ENCODE results near the gene CPNE4. TPM values are rescaled to one million over a fixed set of nuclear protein-coding genes. Genes with fewer than 3 reads are reported as not detected.

The CPNE4 gene
- total and polyA plus RNA-seq, 7 experiments from 2014 or later, result not detected

DNA sequence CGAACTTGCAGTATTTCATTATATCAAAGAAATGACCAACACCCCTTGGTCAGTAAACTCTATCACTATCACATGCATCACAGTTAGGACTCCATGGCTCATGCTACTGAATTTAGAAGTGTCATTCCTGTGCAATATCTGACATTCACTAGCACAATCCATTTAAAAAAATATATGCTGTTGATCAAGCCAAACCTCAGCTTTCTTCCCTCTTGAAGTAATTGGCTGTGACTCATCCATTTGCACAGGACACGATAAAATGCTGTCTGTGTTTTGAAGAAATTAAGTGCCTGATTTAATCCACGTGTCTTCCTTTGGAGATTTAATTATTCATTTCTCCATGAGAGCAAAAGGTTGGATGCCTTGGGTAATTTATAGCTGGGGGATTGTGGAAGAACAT lies 38.9 kb downstream of the CPNE4 start:
- intact Hi-C loops (cut with micrococcal nuclease), result no loop called here
- no peak for DNase-seq
- Histone ChIP-seq H3K4me3 (ENCODE audit: low read length) (no peak overlapping the region), H3K27me3 (ENCODE audit: control insufficient read depth in 2 of 2, insufficient read depth in 2 of 2, low read length in 2 of 2) (no peaks in the 10 kb centered on the region), H3K4me1 (ENCODE audit: control insufficient read depth in 2 of 2, insufficient read depth in 2 of 2, low read length in 2 of 2) (no peaks in the 10 kb centered on the region), H3K36me3 (ENCODE audit: control insufficient read depth in 2 of 3, insufficient read depth in 3 of 3, low read length in 3 of 3) (no peaks in the 10 kb centered on the region), H3K27ac (ENCODE audit: low read depth, low read length) (no peak overlapping the region), H3K9me3 (ENCODE audit: control insufficient read depth in 2 of 3, low read length in 3 of 3) (no peaks in the 10 kb centered on the region)
- Mint-ChIP-seq H3K9me3 (peaks cover 0 to 6% (median 5%) of the 10 kb centered on the region in 11 donors), H3K4me3 (no peak overlapping the region), H3K27ac (no peak overlapping the region), H3K27me3 (peaks cover 0 to 26% (median 8%) of the 10 kb centered on the region in 5 donors), H3K36me3 (peaks cover 0 to 6% (median 0%) of the 10 kb centered on the region in 5 donors), H3K4me1 (no peaks in the 10 kb centered on the region)
- no peak for ATAC-seq
- ChIA-PET CTCF (no interaction called here), POLR2A (no interaction called here)

DNA sequence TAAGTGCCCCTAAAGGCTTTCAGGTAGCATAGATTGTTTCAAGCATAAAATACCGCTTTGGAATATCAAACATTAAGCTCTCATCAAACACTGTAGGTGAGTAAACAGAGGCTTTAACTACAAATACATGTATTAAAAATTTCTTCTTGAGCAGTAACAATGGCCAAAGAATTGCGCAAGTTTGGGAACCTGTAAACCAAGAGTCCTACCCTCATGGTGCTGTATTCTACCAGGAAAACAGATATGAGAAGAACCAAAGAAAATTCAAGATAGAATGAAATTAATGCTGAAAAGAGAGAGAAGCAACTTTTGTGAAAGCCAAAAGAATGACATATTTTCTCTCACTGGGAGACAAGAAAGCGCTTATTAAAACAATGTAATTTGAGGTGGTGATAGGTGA lies 45.5 kb downstream of the CPNE4 start:
- intact Hi-C loops (cut with micrococcal nuclease), result no loop called here
- ChIA-PET CTCF (no interaction called here), POLR2A (no interaction called here)
- H3K27me3 Mint-ChIP-seq, result peaks cover 0 to 9% (median 4%) of the 10 kb centered on the region in 5 donors
- peaks cover 0 to 12% (median 6%) of the 10 kb centered on the region in 11 donors for H3K9me3 Mint-ChIP-seq
- DNase-seq (no peak), ATAC-seq (no peak)
- H3K27ac Mint-ChIP-seq, result no peak overlapping the region
- Histone ChIP-seq H3K27ac (ENCODE audit: low read depth, low read length) (no peak overlapping the region), H3K4me1 (ENCODE audit: control insufficient read depth in 2 of 2, insufficient read depth in 2 of 2, low read length in 2 of 2) (no peaks in the 10 kb centered on the region), H3K27me3 (ENCODE audit: control insufficient read depth in 2 of 2, insufficient read depth in 2 of 2, low read length in 2 of 2) (no peaks in the 10 kb centered on the region), H3K4me3 (ENCODE audit: low read length) (no peak overlapping the region), H3K9me3 (ENCODE audit: control insufficient read depth in 2 of 3, low read length in 3 of 3) (no peaks in the 10 kb centered on the region), H3K36me3 (ENCODE audit: control insufficient read depth in 2 of 3, insufficient read depth in 3 of 3, low read length in 3 of 3) (no peaks in the 10 kb centered on the region)
- peaks cover 0 to 7% (median 0%) of the 10 kb centered on the region in 5 donors for H3K36me3 Mint-ChIP-seq
- no peak overlapping the region for H3K4me3 Mint-ChIP-seq
- H3K4me1 Mint-ChIP-seq, result no peaks in the 10 kb centered on the region

DNA sequence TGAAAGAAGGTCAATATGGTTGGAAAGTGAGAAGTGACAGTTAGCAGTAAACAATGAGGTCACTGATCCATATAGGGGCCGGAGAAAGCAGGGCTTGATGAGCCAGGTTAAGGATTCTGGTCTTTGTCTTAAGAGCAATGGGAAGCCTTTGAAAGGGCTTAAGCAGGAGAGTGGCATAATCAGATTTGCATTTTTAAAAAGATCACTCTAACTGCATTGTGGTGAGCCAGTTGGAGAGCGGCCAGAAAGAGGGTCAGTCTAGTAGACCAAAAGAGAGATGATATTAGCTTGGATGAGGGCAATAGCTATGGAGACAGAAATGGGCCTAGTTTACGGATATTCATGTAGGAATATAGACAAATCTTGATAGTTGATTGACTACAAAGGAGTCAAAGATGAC lies 46.6 kb downstream of the CPNE4 start:
- CTCF ChIA-PET, result no interaction called here
- H3K36me3 ChIP-seq (ENCODE audit: control insufficient read depth in 2 of 3, insufficient read depth in 3 of 3, low read length in 3 of 3), result no peaks in the 10 kb centered on the region
- POLR2A ChIA-PET, result no interaction called here
- H3K9me3 Mint-ChIP-seq, result peaks cover 0 to 12% (median 6%) of the 10 kb centered on the region in 11 donors
- peaks cover 0 to 7% (median 0%) of the 10 kb centered on the region in 5 donors for H3K36me3 Mint-ChIP-seq
- H3K4me1 Mint-ChIP-seq, result no peaks in the 10 kb centered on the region
- no peak for ATAC-seq
- H3K27me3 ChIP-seq (ENCODE audit: control insufficient read depth in 2 of 2, insufficient read depth in 2 of 2, low read length in 2 of 2), result no peaks in the 10 kb centered on the region
- no peak overlapping the region for H3K27ac Mint-ChIP-seq
- H3K4me1 ChIP-seq (ENCODE audit: control insufficient read depth in 2 of 2, insufficient read depth in 2 of 2, low read length in 2 of 2), result no peaks in the 10 kb centered on the region
- no peak overlapping the region for H3K4me3 Mint-ChIP-seq
- H3K4me3 ChIP-seq (ENCODE audit: low read length), result no peak overlapping the region
- intact Hi-C loops (cut with micrococcal nuclease), result no loop called here
- H3K27me3 Mint-ChIP-seq, result peaks cover 0 to 9% (median 4%) of the 10 kb centered on the region in 5 donors
- no peak for DNase-seq
- H3K27ac ChIP-seq (ENCODE audit: low read depth, low read length), result no peak overlapping the region
- no peaks in the 10 kb centered on the region for H3K9me3 ChIP-seq (ENCODE audit: control insufficient read depth in 2 of 3, low read length in 3 of 3)

DNA sequence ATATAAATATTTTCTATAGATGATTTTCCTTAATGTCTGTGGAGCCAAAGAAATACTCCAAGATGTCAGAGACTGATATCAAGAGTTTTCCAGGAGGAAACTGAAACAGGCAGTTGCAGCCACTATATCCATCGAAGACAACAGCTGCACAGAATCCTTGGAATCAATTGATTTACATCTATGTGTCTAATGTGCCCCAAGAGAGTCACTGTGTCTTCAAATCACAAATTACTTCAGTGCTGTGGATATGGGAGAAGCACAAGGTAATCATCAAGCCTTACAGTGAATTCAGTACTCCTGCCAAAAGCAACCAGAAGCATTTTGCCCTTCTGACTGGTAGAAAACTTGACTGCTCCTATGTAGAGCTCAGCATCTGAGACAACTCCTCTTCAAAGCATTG lies 51.1 kb downstream of the CPNE4 start:
- ATAC-seq (no peak), DNase-seq (no peak)
- POLR2A ChIA-PET, result no interaction called here
- peaks cover 0 to 7% (median 0%) of the 10 kb centered on the region in 5 donors for H3K27me3 Mint-ChIP-seq
- H3K4me1 Mint-ChIP-seq, result no peaks in the 10 kb centered on the region
- H3K27ac ChIP-seq (ENCODE audit: low read depth, low read length), result no peak overlapping the region
- no peaks in the 10 kb centered on the region for H3K27me3 ChIP-seq (ENCODE audit: control insufficient read depth in 2 of 2, insufficient read depth in 2 of 2, low read length in 2 of 2)
- H3K9me3 Mint-ChIP-seq, result peaks cover 0 to 24% (median 10%) of the 10 kb centered on the region in 11 donors
- peaks cover 0 to 5% (median 4%) of the 10 kb centered on the region in 5 donors for H3K36me3 Mint-ChIP-seq
- H3K4me1 ChIP-seq (ENCODE audit: control insufficient read depth in 2 of 2, insufficient read depth in 2 of 2, low read length in 2 of 2), result no peaks in the 10 kb centered on the region
- no peaks in the 10 kb centered on the region for H3K36me3 ChIP-seq (ENCODE audit: control insufficient read depth in 2 of 3, insufficient read depth in 3 of 3, low read length in 3 of 3)
- H3K4me3 ChIP-seq (ENCODE audit: low read length), result no peak overlapping the region
- H3K9me3 ChIP-seq (ENCODE audit: control insufficient read depth in 2 of 3, low read length in 3 of 3), result no peaks in the 10 kb centered on the region
- H3K4me3 Mint-ChIP-seq, result no peak overlapping the region
- H3K27ac Mint-ChIP-seq, result no peak overlapping the region
- CTCF ChIA-PET, result no interaction called here
- intact Hi-C loops (cut with micrococcal nuclease), result no loop called here

DNA sequence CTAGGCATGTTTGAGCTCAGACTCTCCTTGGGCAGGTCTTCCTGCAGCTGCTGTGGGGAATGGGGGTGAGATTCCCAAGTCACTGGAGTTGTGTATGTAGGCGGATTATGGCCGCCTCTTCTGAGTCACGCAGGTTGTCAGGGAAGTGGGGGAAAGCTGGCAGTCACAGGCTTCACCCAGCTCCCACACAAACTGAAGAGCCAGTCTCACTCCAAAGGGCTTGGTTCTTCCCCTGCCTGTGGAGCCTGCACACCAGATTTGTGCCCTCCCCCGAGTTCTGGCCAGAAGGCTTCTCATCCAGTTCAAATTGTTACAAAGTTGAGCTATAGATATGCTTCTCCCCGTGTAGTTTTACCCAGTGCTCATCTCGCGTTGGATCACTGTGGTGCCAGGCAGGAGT lies 53.5 kb downstream of the CPNE4 start:
- peaks cover 0 to 7% (median 0%) of the 10 kb centered on the region in 5 donors for H3K27me3 Mint-ChIP-seq
- DNase-seq, result no peak
- no peak for ATAC-seq

DNA sequence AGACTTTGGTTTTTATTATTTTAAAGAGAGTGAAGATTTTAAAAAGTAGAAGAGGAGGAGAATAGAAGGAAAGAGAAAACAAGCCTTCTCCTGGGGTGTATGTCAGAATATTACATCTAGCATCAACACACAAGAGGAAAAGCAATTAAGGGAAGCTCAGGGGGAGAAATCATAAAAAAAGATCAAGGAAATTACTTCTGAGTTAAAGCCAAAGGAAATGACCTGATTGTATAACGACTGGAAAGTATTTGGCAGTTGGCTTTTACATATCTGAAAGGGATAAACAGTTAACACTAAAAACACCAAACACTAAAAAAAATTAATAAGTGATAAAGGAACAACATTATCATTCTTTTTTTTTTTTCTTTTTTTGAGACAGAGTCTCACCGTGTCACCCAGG lies 58.4 kb downstream of the CPNE4 start:
- H3K4me1 Mint-ChIP-seq, result no peaks in the 10 kb centered on the region
- H3K27me3 Mint-ChIP-seq, result no peaks in the 10 kb centered on the region
- Histone ChIP-seq H3K4me1 (ENCODE audit: control insufficient read depth in 2 of 2, insufficient read depth in 2 of 2, low read length in 2 of 2) (no peaks in the 10 kb centered on the region), H3K4me3 (ENCODE audit: low read length) (no peak overlapping the region), H3K27me3 (ENCODE audit: control insufficient read depth in 2 of 2, insufficient read depth in 2 of 2, low read length in 2 of 2) (no peaks in the 10 kb centered on the region), H3K36me3 (ENCODE audit: control insufficient read depth in 2 of 3, insufficient read depth in 3 of 3, low read length in 3 of 3) (no peaks in the 10 kb centered on the region), H3K27ac (ENCODE audit: low read depth, low read length) (no peak overlapping the region), H3K9me3 (ENCODE audit: control insufficient read depth in 2 of 3, low read length in 3 of 3) (no peaks in the 10 kb centered on the region)
- ChIA-PET POLR2A (no interaction called here), CTCF (no interaction called here)
- intact Hi-C loops (cut with micrococcal nuclease), result no loop called here
- no peak overlapping the region for H3K4me3 Mint-ChIP-seq
- ATAC-seq, result no peak
- no peak for DNase-seq
- H3K27ac Mint-ChIP-seq, result no peak overlapping the region
- peaks cover 0 to 20% (median 6%) of the 10 kb centered on the region in 11 donors for H3K9me3 Mint-ChIP-seq
- peaks cover 0 to 4% (median 0%) of the 10 kb centered on the region in 5 donors for H3K36me3 Mint-ChIP-seq

More for the DNA sequence above, 53.5 kb downstream of the CPNE4 start:
- Histone ChIP-seq H3K4me3 (ENCODE audit: low read length) (no peak overlapping the region), H3K27ac (ENCODE audit: low read depth, low read length) (no peak overlapping the region), H3K36me3 (ENCODE audit: control insufficient read depth in 2 of 3, insufficient read depth in 3 of 3, low read length in 3 of 3) (no peaks in the 10 kb centered on the region), H3K27me3 (ENCODE audit: control insufficient read depth in 2 of 2, insufficient read depth in 2 of 2, low read length in 2 of 2) (no peaks in the 10 kb centered on the region), H3K9me3 (ENCODE audit: control insufficient read depth in 2 of 3, low read length in 3 of 3) (no peaks in the 10 kb centered on the region), H3K4me1 (ENCODE audit: control insufficient read depth in 2 of 2, insufficient read depth in 2 of 2, low read length in 2 of 2) (no peaks in the 10 kb centered on the region)
- POLR2A ChIA-PET, result no interaction called here
- intact Hi-C loops (cut with micrococcal nuclease), result no loop called here
- Mint-ChIP-seq H3K9me3 (peaks cover 2 to 27% (median 10%) of the 10 kb centered on the region in 11 donors), H3K4me1 (no peaks in the 10 kb centered on the region), H3K27ac (no peak overlapping the region), H3K36me3 (peaks cover 0 to 5% (median 4%) of the 10 kb centered on the region in 5 donors), H3K4me3 (no peak overlapping the region)
- CTCF ChIA-PET, result no interaction called here

DNA sequence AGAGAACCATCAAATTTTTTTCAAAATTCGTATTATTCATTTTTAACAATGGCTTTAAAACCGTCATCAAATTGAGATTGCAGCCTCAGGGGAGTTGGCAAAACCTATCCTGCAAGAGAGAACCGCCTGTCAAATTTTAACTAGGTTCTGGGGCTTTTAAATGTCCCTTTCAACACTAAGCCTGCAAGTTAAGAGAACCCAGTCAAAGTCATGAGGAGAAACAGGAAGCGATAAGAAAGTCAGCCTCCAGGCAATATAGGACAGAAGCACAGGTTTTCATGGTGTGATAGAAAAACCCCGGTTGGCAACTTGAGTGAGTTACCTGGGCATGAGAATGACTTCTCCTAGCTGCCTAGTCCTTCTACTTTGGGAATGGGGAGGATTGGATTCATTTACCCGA lies 59.8 kb downstream of the CPNE4 start:
- H3K27ac Mint-ChIP-seq, result no peak overlapping the region
- POLR2A ChIA-PET, result no interaction called here

More for the DNA sequence above, 59.8 kb downstream of the CPNE4 start:
- intact Hi-C loops (cut with micrococcal nuclease), result no loop called here
- Mint-ChIP-seq H3K27me3 (no peaks in the 10 kb centered on the region), H3K9me3 (peaks cover 0 to 13% (median 3%) of the 10 kb centered on the region in 11 donors), H3K4me1 (no peaks in the 10 kb centered on the region), H3K4me3 (no peak overlapping the region), H3K36me3 (peaks cover 0 to 4% (median 0%) of the 10 kb centered on the region in 5 donors)
- DNase-seq, result no peak
- Histone ChIP-seq H3K36me3 (ENCODE audit: control insufficient read depth in 2 of 3, insufficient read depth in 3 of 3, low read length in 3 of 3) (no peaks in the 10 kb centered on the region), H3K4me3 (ENCODE audit: low read length) (no peak overlapping the region), H3K27me3 (ENCODE audit: control insufficient read depth in 2 of 2, insufficient read depth in 2 of 2, low read length in 2 of 2) (no peaks in the 10 kb centered on the region), H3K27ac (ENCODE audit: low read depth, low read length) (no peak overlapping the region), H3K9me3 (ENCODE audit: control insufficient read depth in 2 of 3, low read length in 3 of 3) (no peaks in the 10 kb centered on the region), H3K4me1 (ENCODE audit: control insufficient read depth in 2 of 2, insufficient read depth in 2 of 2, low read length in 2 of 2) (no peaks in the 10 kb centered on the region)
- no peak for ATAC-seq
- CTCF ChIA-PET, result no interaction called here
